ENCODE data around the gene PRPS1L1.

PRPS1L1 gene

DNA sequence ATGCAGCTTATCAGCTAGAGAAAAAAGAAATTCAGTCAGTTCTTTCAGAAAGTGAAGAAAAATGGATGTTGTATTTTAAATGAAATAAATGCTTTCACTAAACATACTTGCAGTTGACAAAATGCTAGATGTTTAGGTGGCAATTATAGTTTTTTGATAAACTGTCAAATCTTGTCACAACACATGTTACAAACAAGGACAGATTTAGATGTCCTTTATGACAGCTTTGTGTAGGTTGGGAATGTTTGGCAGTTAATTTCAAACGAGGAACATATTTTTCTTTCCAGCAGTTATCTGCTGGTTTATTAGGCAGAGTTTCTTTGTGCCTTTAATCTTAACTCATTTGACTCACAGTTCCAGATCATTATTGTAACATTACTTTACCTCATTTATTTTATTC is 3.1 kb upstream of the PRPS1L1 start:
- H3K79me2 ChIP-seq (ENCODE audit: control insufficient read depth, low read length), result no peaks in the 10 kb centered on the region
- H3K4me3 ChIP-seq (ENCODE audit: low read length), result no peak overlapping the region
- H3K9me3 ChIP-seq (ENCODE audit: control insufficient read depth, insufficient read depth, low read length), result no peaks in the 10 kb centered on the region
- no peaks in the 10 kb centered on the region for H4K20me1 ChIP-seq (ENCODE audit: control insufficient read depth, insufficient read depth, low read depth, low read length)
- no peak overlapping the region for H3K27ac ChIP-seq (ENCODE audit: low read depth, low read length)
- H3F3A ChIP-seq (ENCODE audit: control insufficient read depth, insufficient read depth), result no peaks in the 10 kb centered on the region
- H3K4me2 ChIP-seq (ENCODE audit: low read length), result no peak overlapping the region
- H3K9me2 ChIP-seq (replicated peaks; ENCODE audit: control insufficient read depth, low read length), result no peaks in the 10 kb centered on the region
- TF ChIP-seq EZH2phosphoT487 (IDR thresholded peaks at IDR 0.05; ENCODE audit: borderline replicate concordance, low read length), result no peak
- TF ChIP-seq, protein P1, sequence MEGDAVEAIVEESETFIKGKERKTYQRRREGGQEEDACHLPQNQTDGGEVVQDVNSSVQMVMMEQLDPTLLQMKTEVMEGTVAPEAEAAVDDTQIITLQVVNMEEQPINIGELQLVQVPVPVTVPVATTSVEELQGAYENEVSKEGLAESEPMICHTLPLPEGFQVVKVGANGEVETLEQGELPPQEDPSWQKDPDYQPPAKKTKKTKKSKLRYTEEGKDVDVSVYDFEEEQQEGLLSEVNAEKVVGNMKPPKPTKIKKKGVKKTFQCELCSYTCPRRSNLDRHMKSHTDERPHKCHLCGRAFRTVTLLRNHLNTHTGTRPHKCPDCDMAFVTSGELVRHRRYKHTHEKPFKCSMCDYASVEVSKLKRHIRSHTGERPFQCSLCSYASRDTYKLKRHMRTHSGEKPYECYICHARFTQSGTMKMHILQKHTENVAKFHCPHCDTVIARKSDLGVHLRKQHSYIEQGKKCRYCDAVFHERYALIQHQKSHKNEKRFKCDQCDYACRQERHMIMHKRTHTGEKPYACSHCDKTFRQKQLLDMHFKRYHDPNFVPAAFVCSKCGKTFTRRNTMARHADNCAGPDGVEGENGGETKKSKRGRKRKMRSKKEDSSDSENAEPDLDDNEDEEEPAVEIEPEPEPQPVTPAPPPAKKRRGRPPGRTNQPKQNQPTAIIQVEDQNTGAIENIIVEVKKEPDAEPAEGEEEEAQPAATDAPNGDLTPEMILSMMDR (IDR thresholded peaks at IDR 0.05; ENCODE audit: low read depth, low read length, poor library complexity, severe bottlenecking), result no peak
- no peaks in the 10 kb centered on the region for H3K27me3 ChIP-seq (ENCODE audit: control insufficient read depth, low read length)
- H3K36me3 ChIP-seq (ENCODE audit: control insufficient read depth, low read length), result no peaks in the 10 kb centered on the region
- no peaks in the 10 kb centered on the region for H3K4me1 ChIP-seq (ENCODE audit: control insufficient read depth, low read length)

DNA sequence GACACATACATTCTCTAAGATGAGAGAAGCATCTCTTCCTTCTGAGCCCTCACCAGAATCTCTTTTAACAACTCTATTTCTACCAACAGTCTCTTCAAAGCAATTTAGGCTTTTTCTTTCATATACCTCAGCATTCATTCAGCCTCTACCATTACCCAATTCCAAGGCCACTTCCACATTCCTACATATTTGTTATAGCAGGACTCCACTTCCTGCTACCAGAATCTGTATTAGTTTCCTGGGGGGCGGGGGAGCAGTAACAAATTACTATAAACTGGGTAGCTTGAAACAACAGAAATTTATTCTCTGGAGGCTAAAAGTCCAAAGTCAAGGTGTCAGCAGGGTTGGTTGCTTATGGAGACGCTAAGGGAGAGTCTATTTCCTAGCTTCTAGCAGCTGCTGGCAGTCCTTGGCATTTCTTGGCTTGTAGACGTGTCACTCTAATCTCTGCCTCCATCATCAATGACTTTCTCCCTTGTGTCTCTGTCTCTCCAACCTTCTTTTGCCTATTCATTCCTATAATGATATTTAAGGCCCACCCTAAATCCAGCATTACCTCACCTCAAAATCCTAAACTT is 7.4 kb downstream of the PRPS1L1 start:
- no peak for TF ChIP-seq EZH2phosphoT487 (IDR thresholded peaks at IDR 0.05; ENCODE audit: borderline replicate concordance, low read length)
- TF ChIP-seq, protein P1 (IDR thresholded peaks at IDR 0.05; ENCODE audit: low read depth, low read length, poor library complexity, severe bottlenecking), result no peak
- no peaks in the 10 kb centered on the region for H3K9me3 ChIP-seq (ENCODE audit: control insufficient read depth, insufficient read depth, low read length)
- no peaks in the 10 kb centered on the region for H3F3A ChIP-seq (ENCODE audit: control insufficient read depth, insufficient read depth)
- H3K4me2 ChIP-seq (ENCODE audit: low read length), result no peak overlapping the region
- no peak overlapping the region for H3K4me3 ChIP-seq (ENCODE audit: low read length)
- H3K27ac ChIP-seq (ENCODE audit: low read depth, low read length), result no peak overlapping the region
- no peaks in the 10 kb centered on the region for H3K9me2 ChIP-seq (replicated peaks; ENCODE audit: control insufficient read depth, low read length)
- H3K4me1 ChIP-seq (ENCODE audit: control insufficient read depth, low read length), result no peaks in the 10 kb centered on the region
- no peaks in the 10 kb centered on the region for H3K36me3 ChIP-seq (ENCODE audit: control insufficient read depth, low read length)
- H3K79me2 ChIP-seq (ENCODE audit: control insufficient read depth, low read length), result no peaks in the 10 kb centered on the region
- no peaks in the 10 kb centered on the region for H4K20me1 ChIP-seq (ENCODE audit: control insufficient read depth, insufficient read depth, low read depth, low read length)
- peaks cover 4% of the 10 kb centered on the region; the same call in 1 of the 2 replicates for H3K27me3 ChIP-seq (ENCODE audit: control insufficient read depth, low read length)

DNA sequence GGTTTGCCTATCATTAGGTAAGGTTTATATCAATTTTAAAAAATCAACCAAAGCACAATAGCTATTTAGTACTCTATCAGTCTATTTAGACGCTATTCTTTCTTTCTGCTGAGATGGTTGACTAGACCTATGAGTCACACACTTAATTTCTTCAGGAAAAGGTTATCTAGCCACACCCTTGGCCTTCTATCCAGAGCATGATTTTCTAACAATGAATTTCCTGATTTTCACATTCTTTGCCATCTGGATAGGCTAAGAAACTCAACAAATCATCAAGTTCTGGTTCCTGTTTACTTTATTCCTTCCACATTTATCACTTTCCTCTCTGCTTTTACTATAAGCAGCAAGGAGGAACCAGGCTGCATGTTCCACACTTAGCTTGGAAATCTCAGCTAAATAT is 8.1 kb downstream of the PRPS1L1 start:
- Histone ChIP-seq H3K27ac (ENCODE audit: low read depth, low read length) (no peak overlapping the region), H3K9me2 (replicated peaks; ENCODE audit: control insufficient read depth, low read length) (no peaks in the 10 kb centered on the region), H3K27me3 (ENCODE audit: control insufficient read depth, low read length) (peaks cover 4% of the 10 kb centered on the region; the same call in 1 of the 2 replicates), H4K20me1 (ENCODE audit: control insufficient read depth, insufficient read depth, low read depth, low read length) (no peaks in the 10 kb centered on the region), H3K36me3 (ENCODE audit: control insufficient read depth, low read length) (no peaks in the 10 kb centered on the region), H3K4me2 (ENCODE audit: low read length) (no peak overlapping the region), H3K4me1 (ENCODE audit: control insufficient read depth, low read length) (no peaks in the 10 kb centered on the region), H3K79me2 (ENCODE audit: control insufficient read depth, low read length) (no peaks in the 10 kb centered on the region), H3K9me3 (ENCODE audit: control insufficient read depth, insufficient read depth, low read length) (no peaks in the 10 kb centered on the region), H3K4me3 (ENCODE audit: low read length) (no peak overlapping the region), H3F3A (ENCODE audit: control insufficient read depth, insufficient read depth) (no peaks in the 10 kb centered on the region)
- TF ChIP-seq, protein P1 (IDR thresholded peaks at IDR 0.05; ENCODE audit: low read depth, low read length, poor library complexity, severe bottlenecking), result no peak
- no peak for TF ChIP-seq EZH2phosphoT487 (IDR thresholded peaks at IDR 0.05; ENCODE audit: borderline replicate concordance, low read length)
